ENCODE measurements around the gene RHOG. TPM values are rescaled to one million over a fixed set of nuclear protein-coding genes. Genes with fewer than 3 reads are reported as not detected.
"Not testable (repeated sequence)": the region's sequence is repeated elsewhere in the genome, so short reads cannot be mapped to it uniquely, and the experiment has no call there.

Gene RHOG
- total RNA-seq, 1 donor from 2014 or later = 5.5 TPM

DNA sequence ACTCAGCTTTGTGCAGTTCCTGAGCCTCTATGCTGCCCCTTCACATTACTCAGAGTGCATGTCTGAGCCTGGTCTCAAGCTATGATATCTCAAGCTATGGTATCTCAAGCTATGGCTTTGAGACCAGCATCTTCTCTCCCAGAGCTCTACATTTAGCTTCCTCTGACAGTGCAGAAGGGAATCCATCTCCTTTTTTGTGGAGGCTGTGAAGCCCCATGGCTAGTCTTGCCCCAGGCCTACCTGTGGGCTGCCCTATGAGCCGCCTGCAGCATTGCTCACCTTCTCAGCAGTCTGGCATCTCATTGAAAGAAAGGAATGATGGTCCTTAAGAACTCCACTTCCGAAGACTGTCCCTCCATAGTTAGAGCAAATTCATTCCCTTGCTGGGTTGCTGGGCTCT lies 19.8 kb downstream of the RHOG start:
- no peak for FAIRE-seq
- TF ChIP-seq, protein P1, sequence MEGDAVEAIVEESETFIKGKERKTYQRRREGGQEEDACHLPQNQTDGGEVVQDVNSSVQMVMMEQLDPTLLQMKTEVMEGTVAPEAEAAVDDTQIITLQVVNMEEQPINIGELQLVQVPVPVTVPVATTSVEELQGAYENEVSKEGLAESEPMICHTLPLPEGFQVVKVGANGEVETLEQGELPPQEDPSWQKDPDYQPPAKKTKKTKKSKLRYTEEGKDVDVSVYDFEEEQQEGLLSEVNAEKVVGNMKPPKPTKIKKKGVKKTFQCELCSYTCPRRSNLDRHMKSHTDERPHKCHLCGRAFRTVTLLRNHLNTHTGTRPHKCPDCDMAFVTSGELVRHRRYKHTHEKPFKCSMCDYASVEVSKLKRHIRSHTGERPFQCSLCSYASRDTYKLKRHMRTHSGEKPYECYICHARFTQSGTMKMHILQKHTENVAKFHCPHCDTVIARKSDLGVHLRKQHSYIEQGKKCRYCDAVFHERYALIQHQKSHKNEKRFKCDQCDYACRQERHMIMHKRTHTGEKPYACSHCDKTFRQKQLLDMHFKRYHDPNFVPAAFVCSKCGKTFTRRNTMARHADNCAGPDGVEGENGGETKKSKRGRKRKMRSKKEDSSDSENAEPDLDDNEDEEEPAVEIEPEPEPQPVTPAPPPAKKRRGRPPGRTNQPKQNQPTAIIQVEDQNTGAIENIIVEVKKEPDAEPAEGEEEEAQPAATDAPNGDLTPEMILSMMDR (IDR thresholded peaks at IDR 0.05; ENCODE audit: insufficient read depth, low read length, severe bottlenecking) = no peak
- no peak for DNase-seq (ENCODE audit: low read depth)
- H3K27me3 ChIP-seq (ENCODE audit: control insufficient read depth, insufficient read depth, low read length) = no peaks in the 10 kb centered on the region
- H3K4me3 ChIP-seq (ENCODE audit: low read depth, low read length) = no peak overlapping the region
- peaks cover 7% of the 10 kb centered on the region for H3K36me3 ChIP-seq (ENCODE audit: control insufficient read depth, insufficient read depth, low read length)

DNA sequence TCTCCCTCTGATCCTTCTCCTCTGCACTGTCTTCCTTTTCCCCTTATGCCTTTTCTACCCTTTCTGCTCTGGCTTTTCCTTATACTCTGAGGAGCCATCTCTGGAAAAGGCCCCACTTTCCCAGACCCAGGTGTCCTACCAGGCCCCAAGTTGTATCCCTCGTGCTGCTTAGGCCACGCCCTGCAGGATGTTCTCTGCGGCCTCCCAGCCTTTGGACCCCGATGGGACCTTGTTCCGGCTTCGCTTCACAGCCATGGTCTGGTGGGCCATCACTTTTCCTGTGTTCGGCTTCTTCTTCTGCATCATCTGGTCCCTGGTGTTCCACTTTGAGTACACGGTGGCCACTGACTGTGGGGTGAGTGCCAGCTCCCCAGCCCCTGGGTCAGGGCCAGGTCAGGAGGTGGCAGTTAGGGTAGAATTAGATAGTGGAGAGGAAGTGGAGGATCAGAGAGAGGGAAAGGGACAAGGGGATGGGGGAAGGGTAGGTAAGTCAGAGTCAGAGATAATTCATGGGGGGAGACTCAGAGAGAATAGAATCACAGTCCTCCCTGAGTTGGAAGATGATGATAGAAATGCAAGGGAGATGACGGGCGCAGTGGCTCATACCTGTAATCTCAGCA lies 23.5 kb downstream of the RHOG start:
- FAIRE-seq = no peak
- no peak for DNase-seq (ENCODE audit: low read depth)
- Histone ChIP-seq H3K4me3 (ENCODE audit: low read depth, low read length) (no peak overlapping the region), H3K36me3 (ENCODE audit: control insufficient read depth, insufficient read depth, low read length) (peaks cover 3% of the 10 kb centered on the region), H3K27me3 (ENCODE audit: control insufficient read depth, insufficient read depth, low read length) (no peaks in the 10 kb centered on the region)
- TF ChIP-seq, protein P1 (IDR thresholded peaks at IDR 0.05; ENCODE audit: insufficient read depth, low read length, severe bottlenecking) = no peak

DNA sequence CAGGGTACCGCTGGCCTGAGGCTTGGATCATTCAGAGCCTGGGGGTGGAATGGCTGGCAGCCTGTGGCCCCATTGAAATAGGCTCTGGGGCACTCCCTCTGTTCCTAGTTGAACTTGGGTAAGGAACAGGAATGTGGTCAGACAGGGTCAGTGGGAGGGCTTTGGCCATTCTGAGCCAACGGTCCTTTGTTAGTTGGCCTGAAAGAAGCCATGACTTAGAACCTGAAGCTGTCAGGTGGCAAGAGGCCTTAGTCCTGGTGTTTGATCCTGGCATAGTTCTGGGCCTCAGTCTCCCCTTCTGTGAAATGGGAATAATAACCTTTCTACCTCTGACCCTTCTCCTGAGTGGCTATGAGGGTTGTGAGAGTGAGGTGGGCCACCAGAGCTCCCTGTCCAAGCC lies 24.1 kb downstream of the RHOG start:
- H3K36me3 ChIP-seq (ENCODE audit: control insufficient read depth, insufficient read depth, low read length) = peaks cover 3% of the 10 kb centered on the region
- no peak for FAIRE-seq
- H3K27me3 ChIP-seq (ENCODE audit: control insufficient read depth, insufficient read depth, low read length) = no peaks in the 10 kb centered on the region
- TF ChIP-seq, protein P1 (IDR thresholded peaks at IDR 0.05; ENCODE audit: insufficient read depth, low read length, severe bottlenecking) = no peak
- no peak for DNase-seq (ENCODE audit: low read depth)
- no peak overlapping the region for H3K4me3 ChIP-seq (ENCODE audit: low read depth, low read length)

DNA sequence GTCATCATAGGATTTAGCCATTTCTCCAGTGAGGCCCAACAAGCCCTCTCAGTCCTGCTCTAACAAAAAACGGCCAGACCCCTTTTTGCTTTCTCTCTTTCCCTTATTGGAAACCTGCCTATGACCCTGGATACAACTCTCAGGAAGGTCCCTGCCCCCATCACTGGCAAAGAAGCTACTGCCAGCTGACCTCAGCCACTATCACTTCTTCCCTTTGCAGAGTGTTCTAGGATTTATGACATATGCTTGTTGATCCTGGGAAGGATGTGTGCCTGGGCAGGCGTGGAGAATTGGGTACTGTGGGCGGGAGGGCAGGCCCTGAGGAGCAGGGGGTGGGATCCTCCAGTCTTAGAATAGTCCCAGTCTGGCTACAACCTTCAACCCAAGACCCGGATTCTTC lies 24.9 kb downstream of the RHOG start:
- Histone ChIP-seq H3K4me3 (ENCODE audit: low read depth, low read length) (no peak overlapping the region), H3K27me3 (ENCODE audit: control insufficient read depth, insufficient read depth, low read length) (no peaks in the 10 kb centered on the region), H3K36me3 (ENCODE audit: control insufficient read depth, insufficient read depth, low read length) (peaks cover 2% of the 10 kb centered on the region)
- FAIRE-seq (no peak), DNase-seq (ENCODE audit: low read depth) (no peak)
- TF ChIP-seq, protein P1 (IDR thresholded peaks at IDR 0.05; ENCODE audit: insufficient read depth, low read length, severe bottlenecking) = no peak

DNA sequence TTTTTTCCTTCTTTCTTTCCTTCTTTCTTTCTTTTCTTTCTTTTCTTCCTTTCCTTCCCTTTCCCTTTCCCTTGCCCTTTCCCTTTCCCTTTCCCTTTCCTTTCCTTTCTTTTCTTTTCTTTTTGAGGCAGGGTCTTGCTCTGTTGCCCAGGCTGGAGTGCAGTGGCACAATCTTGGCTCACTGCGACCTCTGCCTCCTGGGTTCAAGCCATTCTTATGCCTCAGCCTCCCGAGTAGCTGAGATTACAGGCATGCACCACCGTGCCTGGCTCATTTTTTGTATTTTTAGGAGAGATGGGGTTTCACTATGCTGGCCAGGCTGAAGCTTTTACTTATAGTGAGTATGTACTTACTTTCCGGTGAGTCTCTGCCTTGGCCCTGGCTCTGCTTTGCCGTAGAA lies 25.9 kb downstream of the RHOG start:
- not testable (repeated sequence) for H3K27me3 ChIP-seq (ENCODE audit: control insufficient read depth, insufficient read depth, low read length); H3K4me3 ChIP-seq (ENCODE audit: low read depth, low read length); DNase-seq (ENCODE audit: low read depth); H3K36me3 ChIP-seq (ENCODE audit: control insufficient read depth, insufficient read depth, low read length); FAIRE-seq

DNA sequence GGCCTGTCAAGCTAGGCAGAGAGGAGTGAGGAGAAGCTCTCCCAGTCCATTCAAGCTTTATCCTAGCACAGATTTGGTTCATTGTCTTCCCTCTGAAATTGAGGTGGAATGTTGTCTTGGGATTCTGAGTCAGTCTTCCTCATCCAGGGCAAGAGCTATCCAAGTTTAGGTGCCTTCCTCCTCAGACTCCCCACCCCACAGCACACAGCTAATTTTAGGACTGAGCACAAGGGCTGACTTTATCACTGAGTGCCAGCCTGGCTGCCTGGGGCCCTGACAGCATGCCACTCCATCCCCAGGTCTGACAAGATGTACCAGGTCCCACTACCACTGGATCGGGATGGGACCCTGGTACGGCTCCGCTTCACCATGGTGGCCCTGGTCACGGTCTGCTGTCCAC lies 29.8 kb downstream of the RHOG start:
- FAIRE-seq = no peak
- H3K27me3 ChIP-seq (ENCODE audit: control insufficient read depth, insufficient read depth, low read length) = no peaks in the 10 kb centered on the region
- no peak for DNase-seq (ENCODE audit: low read depth)
- no peak overlapping the region for H3K4me3 ChIP-seq (ENCODE audit: low read depth, low read length)
- peaks cover 6% of the 10 kb centered on the region for H3K36me3 ChIP-seq (ENCODE audit: control insufficient read depth, insufficient read depth, low read length)
- TF ChIP-seq, protein P1 (IDR thresholded peaks at IDR 0.05; ENCODE audit: insufficient read depth, low read length, severe bottlenecking) = no peak

Measured in bronchial epithelial cell (primary cell).